Epithelial cell of proximal tubule (primary cell): ENCODE results near the gene LARP1. TPM values are rescaled to one million over a fixed set of nuclear protein-coding genes. Genes with fewer than 3 reads are reported as not detected.

ENCODE experiments used
- DNase-seq: peaks from one replicate; pipeline ENCODE4 v3.0.0-alpha.2; 2011; ENCODE audit warnings: low read depth
- H3K4me3 ChIP-seq: 2 replicates; pipeline ENCODE4 v1.5.1; 2011; ENCODE audit warnings: low read depth, mild to moderate bottlenecking, low read length
- total RNA-seq: library from RNA; depleted of rRNA; stranded (reverse); fragments of >200 nt; gene quantifications from 2 replicates; pipeline ENCODE4 v1.2.3, GENCODE V29; 2015
- TF ChIP-seq, protein P1 (sequence below): conservative IDR thresholded peaks from 2 replicates; pipeline ENCODE4 v1.5.1; 2012; ENCODE audit warnings: low read depth, mild to moderate bottlenecking, low read length

LARP1 gene
- total RNA-seq, 1 donor from 2014 or later: 111 TPM

- DNase-seq: no peak
- TF ChIP-seq, protein P1, sequence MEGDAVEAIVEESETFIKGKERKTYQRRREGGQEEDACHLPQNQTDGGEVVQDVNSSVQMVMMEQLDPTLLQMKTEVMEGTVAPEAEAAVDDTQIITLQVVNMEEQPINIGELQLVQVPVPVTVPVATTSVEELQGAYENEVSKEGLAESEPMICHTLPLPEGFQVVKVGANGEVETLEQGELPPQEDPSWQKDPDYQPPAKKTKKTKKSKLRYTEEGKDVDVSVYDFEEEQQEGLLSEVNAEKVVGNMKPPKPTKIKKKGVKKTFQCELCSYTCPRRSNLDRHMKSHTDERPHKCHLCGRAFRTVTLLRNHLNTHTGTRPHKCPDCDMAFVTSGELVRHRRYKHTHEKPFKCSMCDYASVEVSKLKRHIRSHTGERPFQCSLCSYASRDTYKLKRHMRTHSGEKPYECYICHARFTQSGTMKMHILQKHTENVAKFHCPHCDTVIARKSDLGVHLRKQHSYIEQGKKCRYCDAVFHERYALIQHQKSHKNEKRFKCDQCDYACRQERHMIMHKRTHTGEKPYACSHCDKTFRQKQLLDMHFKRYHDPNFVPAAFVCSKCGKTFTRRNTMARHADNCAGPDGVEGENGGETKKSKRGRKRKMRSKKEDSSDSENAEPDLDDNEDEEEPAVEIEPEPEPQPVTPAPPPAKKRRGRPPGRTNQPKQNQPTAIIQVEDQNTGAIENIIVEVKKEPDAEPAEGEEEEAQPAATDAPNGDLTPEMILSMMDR: no peak
- H3K4me3 ChIP-seq: no peak overlapping the region
These were observed 89.6 kb downstream of the LARP1 start for GRCh38 chr5:154844809-154845208.

- TF ChIP-seq, protein P1: no peak
- no peak for DNase-seq
- H3K4me3 ChIP-seq: peak overlapping the region; percentile 53
These were observed 94.1 kb downstream of the LARP1 start for GRCh38 chr5:154849264-154849785.

- peak overlapping the region; percentile 53 for H3K4me3 ChIP-seq
- DNase-seq: no peak
- TF ChIP-seq, protein P1: no peak
These were observed 94.6 kb downstream of the LARP1 start for GRCh38 chr5:154849791-154850201.

- H3K4me3 ChIP-seq: peak within 1 kb of the TSS; percentile 53
- TF ChIP-seq, protein P1: no peak
- no peak for DNase-seq
These were observed 95.3 kb downstream of the LARP1 start, which contains the start of gene FAXDC2 for GRCh38 chr5:154850255-154851062. TSS of gene FAXDC2 (minus strand) at chr5:154850603. CDS start at chr5:154838178, 12,425 bp downstream.

DNA sequence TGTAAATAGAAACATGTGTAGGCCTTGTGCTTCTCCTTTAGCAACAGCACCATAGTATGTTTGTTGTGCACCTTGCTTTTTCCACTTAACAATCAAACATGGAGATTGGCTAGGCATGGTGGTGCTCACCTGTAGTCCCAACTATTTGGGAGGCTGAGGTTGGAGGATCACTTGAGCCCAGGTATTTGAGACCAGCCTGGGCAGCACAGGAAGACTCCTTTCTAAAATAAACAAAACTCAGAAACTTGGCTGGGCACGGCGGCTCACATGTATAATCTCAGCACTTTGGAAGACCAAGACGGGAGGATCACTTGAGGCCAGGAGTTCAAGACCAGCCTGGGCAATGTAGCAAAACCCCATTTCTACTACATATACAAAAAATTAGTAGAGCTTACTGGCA is 96.2 kb downstream of the LARP1 start:
- TF ChIP-seq, protein P1: no peak
- DNase-seq: no peak
- no peak overlapping the region for H3K4me3 ChIP-seq

- TF ChIP-seq, protein P1: no peak
- peak overlapping the region; percentile 76 for H3K4me3 ChIP-seq
- DNase-seq: peak; percentile 66
These were observed 102.5 kb downstream of the LARP1 start for GRCh38 chr5:154857530-154858296.
